HEK293 (cell line): ENCODE measurements around the gene FBXO9.

Source experiments
- SP2 ChIP-seq: fragments of 450-650 bp; formaldehyde crosslinking; IDR thresholded peaks from 2 replicates; pipeline ENCODE4 v1.5.1; 2016; ENCODE audit warnings: missing biosample characterization, missing genetic modification characterization
- ZNF610 ChIP-seq: fragments of 450-650 bp; formaldehyde crosslinking; IDR thresholded peaks from 2 replicates; pipeline ENCODE4 v1.5.1; 2016; ENCODE audit warnings: missing biosample characterization, missing genetic modification characterization, borderline replicate concordance
- ZNF629 ChIP-seq: fragments of 450-650 bp; formaldehyde crosslinking; IDR thresholded peaks from 2 replicates; pipeline ENCODE4 v1.5.1; 2017; ENCODE audit warnings: missing biosample characterization, missing genetic modification characterization
- ZNF76 ChIP-seq: fragments of 450-650 bp; formaldehyde crosslinking; IDR thresholded peaks from 2 replicates; pipeline ENCODE4; 2016; ENCODE audit warnings: low read depth, missing biosample characterization, missing genetic modification characterization, borderline replicate concordance
- TF ChIP-seq, protein P1 (sequence below): fragments of 450-650 bp; formaldehyde crosslinking; IDR thresholded peaks from 2 replicates; pipeline ENCODE4 v1.5.1; 2016; ENCODE audit warnings: missing biosample characterization, missing genetic modification characterization

- TF ChIP-seq, protein P1, sequence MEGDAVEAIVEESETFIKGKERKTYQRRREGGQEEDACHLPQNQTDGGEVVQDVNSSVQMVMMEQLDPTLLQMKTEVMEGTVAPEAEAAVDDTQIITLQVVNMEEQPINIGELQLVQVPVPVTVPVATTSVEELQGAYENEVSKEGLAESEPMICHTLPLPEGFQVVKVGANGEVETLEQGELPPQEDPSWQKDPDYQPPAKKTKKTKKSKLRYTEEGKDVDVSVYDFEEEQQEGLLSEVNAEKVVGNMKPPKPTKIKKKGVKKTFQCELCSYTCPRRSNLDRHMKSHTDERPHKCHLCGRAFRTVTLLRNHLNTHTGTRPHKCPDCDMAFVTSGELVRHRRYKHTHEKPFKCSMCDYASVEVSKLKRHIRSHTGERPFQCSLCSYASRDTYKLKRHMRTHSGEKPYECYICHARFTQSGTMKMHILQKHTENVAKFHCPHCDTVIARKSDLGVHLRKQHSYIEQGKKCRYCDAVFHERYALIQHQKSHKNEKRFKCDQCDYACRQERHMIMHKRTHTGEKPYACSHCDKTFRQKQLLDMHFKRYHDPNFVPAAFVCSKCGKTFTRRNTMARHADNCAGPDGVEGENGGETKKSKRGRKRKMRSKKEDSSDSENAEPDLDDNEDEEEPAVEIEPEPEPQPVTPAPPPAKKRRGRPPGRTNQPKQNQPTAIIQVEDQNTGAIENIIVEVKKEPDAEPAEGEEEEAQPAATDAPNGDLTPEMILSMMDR: no peak
- TF ChIP-seq SP2 (tag by site-specific recombination) (no peak), ZNF76 (tag by site-specific recombination) (no peak), ZNF629 (no peak), ZNF610 (no peak)
Observed at GRCh38 chr6:53086302-53086701, 21.1 kb downstream of the FBXO9 start.
